ENCODE results near the gene TRABD. TPM values are rescaled to one million over a fixed set of nuclear protein-coding genes. Genes with fewer than 3 reads are reported as not detected.

Gene TRABD
- total RNA-seq, 2 experiments from 2014 or later = 110 to 114 TPM

DNA sequence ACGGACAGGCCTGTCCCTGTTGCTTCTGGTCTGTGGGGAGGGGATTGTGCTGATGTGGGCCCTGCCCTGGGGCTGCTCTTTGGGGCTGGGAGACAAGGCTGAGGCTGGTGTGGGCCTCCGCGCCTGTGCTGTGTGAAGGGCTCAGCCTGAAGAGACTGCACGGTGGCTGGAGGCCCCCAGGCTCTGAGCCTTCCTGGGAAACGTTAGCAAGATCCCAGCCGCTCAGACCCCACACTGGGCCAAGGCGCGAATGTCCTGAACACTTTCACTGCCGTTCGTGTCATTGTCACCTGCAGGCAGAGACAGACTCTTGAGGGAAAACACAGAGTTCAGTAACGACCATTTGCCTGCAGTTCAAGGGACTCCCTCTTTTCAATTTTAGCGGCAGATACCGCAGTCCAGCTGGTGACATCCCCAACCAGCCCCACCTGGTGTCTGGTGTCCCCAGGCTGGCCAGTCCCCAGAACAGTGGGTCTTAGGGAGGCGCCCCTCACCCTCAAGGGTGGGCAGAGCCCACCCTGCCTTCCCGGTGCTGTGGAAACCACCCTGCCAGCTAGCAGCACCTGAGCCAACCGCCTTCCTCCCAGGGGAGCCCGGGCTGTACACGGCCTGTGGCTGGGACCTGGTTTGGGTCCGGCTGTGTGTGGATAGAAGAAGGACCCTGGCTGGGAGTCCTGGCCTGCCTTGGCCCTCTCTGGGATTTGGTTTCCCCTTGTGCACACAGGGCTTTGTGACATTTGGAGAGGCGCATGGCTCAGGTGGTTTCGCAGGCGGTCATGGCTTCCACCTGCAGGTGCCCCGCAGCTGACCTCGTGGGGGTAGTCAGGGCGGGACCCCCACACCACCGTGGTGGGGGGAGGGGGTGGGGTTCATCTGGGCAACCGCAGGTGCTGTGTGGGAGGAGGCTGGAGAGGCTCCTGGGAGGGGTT is 9.5 kb upstream of the TRABD start:
- Mint-ChIP-seq H3K4me3 (no peak overlapping the region), H3K27me3 (peaks cover 18% of the 10 kb centered on the region), H3K4me1 (ENCODE audit: low read depth) (peaks cover 2% of the 10 kb centered on the region), H3K36me3 (ENCODE audit: low read depth) (no peaks in the 10 kb centered on the region), H3K27ac (no peak overlapping the region), H3K9me3 (no peaks in the 10 kb centered on the region)
- ATAC-seq (no peak), DNase-seq (no peak)
- POLR2A ChIA-PET = interaction anchor here (1.7 kb wide), 1 partner anchor 11 kb away, joined by 4 read pairs; no protein-coding TSS in a partner anchor
- TF ChIP-seq CTCF (IDR thresholded peaks at IDR 0.05) = no peak
- intact Hi-C loops (cut with micrococcal nuclease) = no loop called here
- CTCF ChIA-PET = interaction anchor here (1.3 kb wide), 1 partner anchor 28 kb away, joined by 3 read pairs; no protein-coding TSS in a partner anchor

GRCh38 chr22:50176850-50177536 is 8.7 kb upstream of the TRABD start:
- no peak for DNase-seq
- H3K4me3 Mint-ChIP-seq = no peak overlapping the region
- POLR2A ChIA-PET = no interaction called here
- CTCF ChIA-PET = no interaction called here
- peaks cover 2% of the 10 kb centered on the region for H3K4me1 Mint-ChIP-seq (ENCODE audit: low read depth)
- H3K27ac Mint-ChIP-seq = no peak overlapping the region
- no peak for ATAC-seq
- H3K9me3 Mint-ChIP-seq = no peaks in the 10 kb centered on the region
- intact Hi-C loops (cut with micrococcal nuclease) = no loop called here
- peaks cover 12% of the 10 kb centered on the region for H3K27me3 Mint-ChIP-seq
- no peak for TF ChIP-seq CTCF (IDR thresholded peaks at IDR 0.05)
- H3K36me3 Mint-ChIP-seq (ENCODE audit: low read depth) = no peaks in the 10 kb centered on the region

DNA sequence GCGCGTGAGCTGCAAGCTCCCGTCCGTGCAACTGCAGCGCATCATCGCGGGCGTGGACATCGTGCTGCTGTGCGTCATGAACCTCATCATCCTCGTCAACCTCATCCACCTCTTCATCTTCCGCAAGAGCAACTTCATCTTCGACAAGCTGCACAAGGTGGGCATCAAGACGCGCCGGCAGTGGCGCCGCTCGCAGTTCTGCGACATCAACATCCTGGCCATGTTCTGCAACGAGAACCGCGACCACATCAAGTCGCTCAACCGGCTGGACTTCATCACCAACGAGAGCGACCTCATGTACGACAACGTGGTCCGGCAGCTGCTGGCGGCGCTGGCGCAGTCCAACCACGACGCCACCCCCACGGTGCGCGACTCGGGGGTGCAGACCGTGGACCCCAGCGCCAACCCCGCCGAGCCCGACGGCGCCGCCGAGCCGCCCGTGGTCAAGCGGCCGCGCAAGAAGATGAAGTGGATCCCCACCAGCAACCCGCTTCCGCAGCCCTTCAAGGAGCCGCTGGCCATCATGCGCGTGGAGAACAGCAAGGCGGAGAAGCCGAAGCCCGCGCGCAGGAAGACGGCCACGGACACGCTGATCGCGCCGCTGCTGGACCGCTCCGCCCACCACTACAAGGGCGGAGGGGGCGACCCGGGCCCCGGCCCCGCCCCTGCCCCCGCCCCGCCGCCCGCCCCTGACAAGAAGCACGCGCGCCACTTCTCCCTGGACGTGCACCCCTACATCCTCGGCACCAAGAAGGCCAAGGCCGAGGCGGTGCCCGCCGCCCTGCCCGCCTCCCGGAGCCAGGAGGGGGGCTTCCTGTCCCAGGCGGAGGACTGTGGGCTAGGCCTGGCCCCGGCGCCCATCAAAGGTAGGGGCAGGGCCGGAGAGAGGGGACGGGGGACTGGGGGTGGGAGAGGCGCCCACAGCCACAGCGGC is 7.9 kb upstream of the TRABD start:
- peaks cover 7% of the 10 kb centered on the region for H3K27me3 Mint-ChIP-seq
- no peak for DNase-seq
- H3K4me3 Mint-ChIP-seq = no peak overlapping the region
- TF ChIP-seq CTCF (IDR thresholded peaks at IDR 0.05) = no peak
- no peak for ATAC-seq
- H3K9me3 Mint-ChIP-seq = no peaks in the 10 kb centered on the region
- POLR2A ChIA-PET = no interaction called here
- intact Hi-C loops (cut with micrococcal nuclease) = no loop called here
- no peak overlapping the region for H3K27ac Mint-ChIP-seq
- peaks cover 2% of the 10 kb centered on the region for H3K4me1 Mint-ChIP-seq (ENCODE audit: low read depth)
- CTCF ChIA-PET = no interaction called here
- H3K36me3 Mint-ChIP-seq (ENCODE audit: low read depth) = no peaks in the 10 kb centered on the region

DNA sequence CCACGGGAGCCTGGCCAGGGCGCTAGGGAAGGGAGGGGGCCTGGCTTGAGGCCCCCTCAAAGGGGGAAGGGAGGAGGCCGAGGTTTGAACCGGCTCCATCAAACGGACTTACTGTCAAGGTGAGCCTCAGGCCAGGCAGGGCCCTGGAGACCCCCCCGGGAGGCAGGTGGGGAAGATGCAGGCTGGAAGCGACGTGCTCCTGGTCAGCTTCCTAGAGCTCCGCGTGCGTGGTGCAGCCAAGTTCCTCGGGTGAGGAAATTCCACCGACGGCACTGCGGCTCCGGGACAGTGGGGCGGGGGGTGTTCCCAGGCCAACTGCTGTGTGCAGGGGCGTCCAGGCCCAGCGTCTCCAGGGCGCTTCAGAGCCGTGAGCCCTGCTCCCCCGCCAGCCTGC is 7.2 kb upstream of the TRABD start:
- no peak for TF ChIP-seq CTCF (IDR thresholded peaks at IDR 0.05)
- Mint-ChIP-seq H3K9me3 (no peaks in the 10 kb centered on the region), H3K27ac (no peak overlapping the region), H3K4me3 (no peak overlapping the region), H3K27me3 (peaks cover 7% of the 10 kb centered on the region), H3K4me1 (ENCODE audit: low read depth) (peaks cover 2% of the 10 kb centered on the region), H3K36me3 (ENCODE audit: low read depth) (no peaks in the 10 kb centered on the region)
- intact Hi-C loops (cut with micrococcal nuclease) = no loop called here
- POLR2A ChIA-PET = no interaction called here
- ATAC-seq (no peak), DNase-seq (no peak)
- CTCF ChIA-PET = no interaction called here

Data from activated CD8-positive, alpha-beta T cell treated with anti-CD3 and anti-CD28 coated beads for 36 hours (primary cell).